ENCODE measurements around the gene TP53BP2.

GRCh38 chr1:223775711-223776074, 70.1 kb downstream of the TP53BP2 start:
- TF ChIP-seq CTCF (IDR thresholded peaks at IDR 0.05; ENCODE audit: insufficient read depth, low read length) (no peak), GABPA (IDR thresholded peaks at IDR 0.05; ENCODE audit: low read depth) (no peak), POLR2AphosphoS5 (IDR thresholded peaks at IDR 0.05; ENCODE audit: low read depth) (no peak), REST (IDR thresholded peaks at IDR 0.05; ENCODE audit: insufficient replicate concordance, low read depth) (no peak)
